GM12878 (cell line): ENCODE measurements around the gene PLA2G4A. TPM values are rescaled to one million over a fixed set of nuclear protein-coding genes. Genes with fewer than 3 reads are reported as not detected.

Source experiments
- ATAC-seq: fragments of 200-7000 bp; cut with Tn5 transposase; 3 replicates; pipeline ENCODE4 v1.9.1; 2020; ENCODE audit warnings: mild to moderate bottlenecking, moderate library complexity
- BruUV-seq: library from RNA; stranded (reverse); fragments of 400-500 nt; replicated peaks from 2 replicates; lab custom pipeline; 2021; lab: Mats Ljungman, UMichigan
- CTCF ChIA-PET: fragments of 300-600 bp; sonication (Branson Sonifier 250); formaldehyde crosslinking; extraction: SDS; loops from one replicate; lab custom pipeline; 2021; ENCODE audit warnings: inconsistent platforms; lab: Yijun Ruan, JAX
- POLR2A ChIA-PET: fragments of 350-600 bp; formaldehyde crosslinking; extraction: SDS; loops from one replicate; lab custom pipeline; 2021; ENCODE audit warnings: inconsistent platforms; lab: Charles Lee
- RAD21 ChIA-PET: fragments of 300-600 bp; sonication (Branson Sonifier 250); formaldehyde crosslinking; loops from one replicate; lab custom pipeline; 2023; ENCODE audit warnings: antibody characterized with exemption; ENCODE audit not compliant: unreplicated experiment; lab: Charles Lee
- SMC1A ChIA-PET: fragments of 300-600 bp; sonication (Branson Sonifier 250); formaldehyde crosslinking; loops from one replicate; lab custom pipeline; 2023; ENCODE audit not compliant: unreplicated experiment, uncharacterized antibody; lab: Charles Lee
- DNase-seq: peaks from one replicate; pipeline ENCODE4 v3.0.0-alpha.2; 2011; ENCODE audit warnings: low read depth, low spot score
- FAIRE-seq: peaks from 3 replicates; lab custom pipeline; 2011; peaks lifted over from hg19 to GRCh38; lab: Jason Lieb, UNC
- H2AFZ ChIP-seq: 2 replicates; pipeline ENCODE4 v1.6.0; 2011; ENCODE audit warnings: low read depth, low read length, control low read depth; ENCODE audit not compliant: control insufficient read depth
- H3K27ac ChIP-seq: 2 replicates; pipeline ENCODE4 v1.5.1; 2011; ENCODE audit warnings: control low read depth; ENCODE audit not compliant: control insufficient read depth, insufficient read depth
- H3K27me3 ChIP-seq, 2 experiments: replicated peaks in 1 of 2; 2 replicates each; pipeline versions ENCODE4 v1.6.0 to v1.6.1; 2011; ENCODE audit warnings: low read length in 1 of 2; ENCODE audit not compliant: control insufficient read depth in 2 of 2, insufficient read depth in 2 of 2
- H3K36me3 ChIP-seq, 2 experiments: 2 replicates each; pipeline ENCODE4 v1.5.1; 2011; ENCODE audit warnings: low read length in 1 of 2; ENCODE audit not compliant: control insufficient read depth in 2 of 2, insufficient read depth in 2 of 2
- H3K4me1 ChIP-seq: 2 replicates; pipeline ENCODE4 v1.6.1; 2011; ENCODE audit warnings: mild to moderate bottlenecking, low read length, moderate library complexity, mixed read lengths; ENCODE audit not compliant: control insufficient read depth, insufficient read depth
- H3K4me2 ChIP-seq: 2 replicates; pipeline ENCODE4 v1.6.0; 2011; ENCODE audit warnings: control low read depth; ENCODE audit not compliant: control insufficient read depth, insufficient read depth
- H3K4me3 ChIP-seq: fragments of 200-600 bp; sonication (generic); 2 replicates; pipeline ENCODE4 v1.5.1; 2016
- H3K79me2 ChIP-seq: 2 replicates; pipeline ENCODE4 v1.6.0; 2011; ENCODE audit warnings: low read length; ENCODE audit not compliant: control insufficient read depth, insufficient read depth
- H3K9ac ChIP-seq: 2 replicates; pipeline ENCODE4 v1.8.0; 2011; ENCODE audit warnings: low read length, control low read depth, mixed read lengths; ENCODE audit not compliant: control insufficient read depth, insufficient read depth
- H3K9me3 ChIP-seq: replicated peaks from 3 replicates; pipeline ENCODE4 v1.5.1; 2011; ENCODE audit warnings: mild to moderate bottlenecking, low read length; ENCODE audit not compliant: control insufficient read depth, insufficient read depth
- H4K20me1 ChIP-seq: 2 replicates; pipeline ENCODE4 v1.6.0; 2011; ENCODE audit not compliant: control insufficient read depth, insufficient read depth
- BHLHE40 ChIP-seq, 2 experiments: fragments of 450-650 bp in 1 of 2; IDR thresholded peaks; 2 replicates each; pipeline ENCODE4 v1.6.1; 2011 to 2017; ENCODE audit warnings: low read depth in 2 of 2, borderline replicate concordance in 1 of 2, improper control_type of control experiment in 1 of 2, low read length in 1 of 2, mild to moderate bottlenecking in 1 of 2
- EED ChIP-seq: sonication (generic); IDR thresholded peaks from 2 replicates; pipeline ENCODE4 v1.6.1; 2016; ENCODE audit warnings: antibody characterized with exemption, low read depth
- FOXM1 ChIP-seq: IDR thresholded peaks from 2 replicates; pipeline ENCODE4 v1.6.1; 2012; ENCODE audit warnings: low read depth, mild to moderate bottlenecking, inconsistent platforms, low read length, moderate library complexity
- GABPA ChIP-seq: IDR thresholded peaks from 2 replicates; pipeline ENCODE4 v1.6.1; 2014; ENCODE audit warnings: antibody characterized with exemption, low read depth, mild to moderate bottlenecking, inconsistent platforms
- IRF4 ChIP-seq: IDR thresholded peaks from 2 replicates; pipeline ENCODE4 v1.6.1; 2011; ENCODE audit warnings: low read depth, low read length
- MEF2A ChIP-seq: IDR thresholded peaks from 2 replicates; pipeline ENCODE4 v1.6.1; 2011; ENCODE audit warnings: low read depth, mild to moderate bottlenecking, low read length, moderate library complexity; ENCODE audit not compliant: insufficient read depth
- MEF2B ChIP-seq: fragments of 450-650 bp; IDR thresholded peaks from 2 replicates; pipeline ENCODE4 v1.6.1; 2018; ENCODE audit warnings: mild to moderate bottlenecking, moderate library complexity; ENCODE audit not compliant: partially characterized antibody, poor library complexity, severe bottlenecking
- MTA2 ChIP-seq: fragments of 450-650 bp; IDR thresholded peaks from 2 replicates; pipeline ENCODE4 v1.6.1; 2016; ENCODE audit warnings: low read depth, mild to moderate bottlenecking, moderate library complexity
- NBN ChIP-seq: fragments of 450-650 bp; IDR thresholded peaks from 2 replicates; pipeline ENCODE4 v1.6.1; 2016
- RUNX3 ChIP-seq: IDR thresholded peaks from 2 replicates; pipeline ENCODE4 v1.6.1; 2012; ENCODE audit warnings: low read length, inconsistent platforms
- SMAD5 ChIP-seq: IDR thresholded peaks from 2 replicates; pipeline ENCODE4 v1.6.1; 2016; ENCODE audit warnings: antibody characterized with exemption, low read depth
- SREBF2 ChIP-seq: IDR thresholded peaks from 2 replicates; pipeline ENCODE4 v1.6.1; 2012; ENCODE audit warnings: mild to moderate bottlenecking, low read length
- SRF ChIP-seq, 2 experiments: IDR thresholded peaks; 2 replicates each; pipeline ENCODE4 v1.6.1; 2011; ENCODE audit warnings: low read depth in 2 of 2, low read length in 2 of 2, mild to moderate bottlenecking in 1 of 2, moderate library complexity in 1 of 2
- STAT3 ChIP-seq: IDR thresholded peaks from 2 replicates; pipeline ENCODE4 v1.6.1; 2011; ENCODE audit warnings: low read depth, low read length, improper control_type of control experiment
- SUZ12 ChIP-seq: fragments of 200-600 bp; sonication (generic); IDR thresholded peaks from one replicate; pipeline ENCODE4 v1.6.1; 2018; ENCODE audit warnings: antibody characterized with exemption, mild to moderate bottlenecking; ENCODE audit not compliant: unreplicated experiment
- TCF3 ChIP-seq: IDR thresholded peaks from 2 replicates; pipeline ENCODE4 v1.6.1; 2012; ENCODE audit warnings: low read depth, mild to moderate bottlenecking, low read length, borderline replicate concordance; ENCODE audit not compliant: insufficient read depth
- WGBS: methylation state at CpG from one replicate; pipeline ENCODE4 v1.1.6; 2016; ENCODE audit warnings: low lambda C conversion rate; ENCODE audit not compliant: insufficient replicate concordance, insufficient coverage; ENCODE audit errors: missing lambda C conversion rate; 5-methylcytosine and 5-hydroxymethylcytosine counted together
- in situ Hi-C: fragments of 300-500 bp; cut with MboI; formaldehyde crosslinking; loops from 9 replicates; pipeline ENCODE4 v1.14.3; 2018; ENCODE audit warnings: mixed read lengths
- intact Hi-C: fragments of 100-400 bp; cut with micrococcal nuclease; formaldehyde crosslinking; loops from one replicate; pipeline ENCODE4 v1.14.2; 2022; ENCODE audit not compliant: unreplicated experiment
- polyA plus RNA-seq, 11 experiments: library from polyadenylated mRNA; depleted of rRNA in 4 of 11; unstranded in 6 of 11; stranded (reverse) in 5 of 11; fragments of >200 nt; fragmentation: Nextera tagmentation in 4 of 11; fragmentation: Illumina TruSeq in 1 of 11; extraction: Ambion mirVana in 4 of 11; extraction: Trizol in 1 of 11; gene quantifications; 1 replicate in 1 of 11; 2 replicates in 10 of 11; pipeline versions ENCODE4 v1.2.1 to v1.2.3, GENCODE V29; 2011 to 2016; ENCODE audit warnings: inconsistent platforms in 2 of 11, missing spikeins in 2 of 11, low read depth in 1 of 11
- total RNA-seq, 4 experiments: library from RNA; depleted of rRNA in 3 of 4; stranded (reverse); fragments of >200 nt in 3 of 4; fragmentation: Illumina TruSeq in 1 of 4; extraction: Trizol in 1 of 4; gene quantifications; 2 replicates each; pipeline versions ENCODE4 v1.2.1 to v1.2.3, GENCODE V29; 2013 to 2021
- TF ChIP-seq, protein P1 (sequence below): IDR thresholded peaks from 2 replicates; pipeline ENCODE4 v1.6.1; 2012; ENCODE audit warnings: low read length, inconsistent platforms

The PLA2G4A gene
- total and polyA plus RNA-seq, 10 of the 15 experiments (the other 5 are each of a cell fraction or from before 2014, with no cell fraction given): 0.70 to 3.3 (median 1.5) TPM; not detected in 1

DNA sequence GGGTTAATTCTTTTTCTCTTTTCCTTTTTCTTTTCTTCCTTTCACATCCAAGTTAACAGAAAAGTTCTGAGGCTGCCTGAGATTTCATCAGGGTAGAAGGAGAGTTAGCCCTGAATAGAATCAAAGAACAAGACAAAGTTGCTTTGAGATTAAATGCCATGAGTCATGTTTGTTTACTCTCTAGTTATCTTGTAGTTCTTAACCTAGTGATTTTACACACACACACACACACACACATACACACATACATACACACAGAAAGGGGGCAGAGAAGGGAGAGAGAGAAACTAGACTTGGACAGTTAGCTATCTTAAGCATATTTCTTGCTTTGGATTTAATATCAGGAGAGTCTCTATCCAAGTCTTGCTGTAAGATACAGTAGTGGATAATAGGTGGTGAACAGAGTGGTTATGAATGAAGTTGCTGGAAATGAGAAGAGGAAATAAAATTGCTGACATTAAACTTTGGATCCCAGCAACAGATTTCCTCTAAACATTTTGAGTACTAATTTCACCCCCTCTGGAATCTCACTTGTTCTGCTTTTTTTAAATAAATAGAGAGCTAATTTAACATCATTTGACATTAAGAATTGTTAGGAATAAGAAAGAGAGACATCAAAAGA, 19.9 kb downstream of the PLA2G4A start:
- TF ChIP-seq TCF3 (no peak), IRF4 (no peak)
- CTCF ChIA-PET: interaction anchor here (1.4 kb wide), 1 partner anchor 126 kb away, joined by 5 read pairs; no protein-coding TSS in a partner anchor

DNA sequence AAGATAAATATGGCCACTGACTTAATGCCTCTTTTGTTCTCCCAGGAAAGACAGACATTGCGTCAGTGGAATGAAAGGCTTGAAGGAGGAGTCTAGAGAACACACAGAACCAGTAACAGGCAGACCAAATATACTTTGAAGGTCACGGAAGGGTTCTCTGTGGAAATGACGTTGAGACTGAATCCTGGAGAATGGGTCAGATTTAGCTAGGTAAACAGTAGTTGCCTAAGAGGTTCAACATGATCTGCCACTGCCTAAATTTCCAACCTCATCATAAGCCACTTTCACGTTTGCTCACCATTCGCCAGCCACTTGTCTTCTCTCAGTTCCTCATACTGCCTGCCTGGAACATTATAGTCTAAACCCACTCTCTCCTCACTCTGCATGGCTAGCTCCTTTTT, 20.5 kb downstream of the PLA2G4A start:
- WGBS: 3% methylated on average over 5 of the region's 5 CpGs
- Histone ChIP-seq H3K27me3 (no peaks in the 10 kb centered on the region), H3K27ac (no peak overlapping the region; the same call in 1 of the 2 replicates), H3K9me3 (no peaks in the 10 kb centered on the region), H3K4me3 (peak overlapping the region; percentile 37; the same call in 1 of the 2 replicates), H2AFZ (no peak overlapping the region), H4K20me1 (no peaks in the 10 kb centered on the region), H3K4me1 (peaks cover 5% of the 10 kb centered on the region; the same call in 1 of the 2 replicates), H3K36me3 (no peaks in the 10 kb centered on the region), H3K4me2 (peak overlapping the region; percentile 67; the same call in 1 of the 2 replicates), H3K79me2 (no peaks in the 10 kb centered on the region), H3K9ac (no peak overlapping the region)
- ChIA-PET RAD21 (no interaction called here), SMC1A (interaction anchor here (0.6 kb wide), 1 partner anchor 14 kb away, joined by 3 read pairs; no protein-coding TSS in a partner anchor), POLR2A (no interaction called here), CTCF (interaction anchor here (1.4 kb wide), 1 partner anchor 127 kb away, joined by 5 read pairs; no protein-coding TSS in a partner anchor)
- FAIRE-seq (peak; percentile 84), ATAC-seq (peak; percentile 97), DNase-seq (peak; percentile 67)
- in situ Hi-C loops (no loop called here), intact Hi-C loops (loop anchor here (2.0 to 10.0 kb wide), 2 partner anchors 16 to 124 kb away; no protein-coding TSS in a partner anchor)
- BruUV-seq: no TSS peak
- TF ChIP-seq, protein P1, sequence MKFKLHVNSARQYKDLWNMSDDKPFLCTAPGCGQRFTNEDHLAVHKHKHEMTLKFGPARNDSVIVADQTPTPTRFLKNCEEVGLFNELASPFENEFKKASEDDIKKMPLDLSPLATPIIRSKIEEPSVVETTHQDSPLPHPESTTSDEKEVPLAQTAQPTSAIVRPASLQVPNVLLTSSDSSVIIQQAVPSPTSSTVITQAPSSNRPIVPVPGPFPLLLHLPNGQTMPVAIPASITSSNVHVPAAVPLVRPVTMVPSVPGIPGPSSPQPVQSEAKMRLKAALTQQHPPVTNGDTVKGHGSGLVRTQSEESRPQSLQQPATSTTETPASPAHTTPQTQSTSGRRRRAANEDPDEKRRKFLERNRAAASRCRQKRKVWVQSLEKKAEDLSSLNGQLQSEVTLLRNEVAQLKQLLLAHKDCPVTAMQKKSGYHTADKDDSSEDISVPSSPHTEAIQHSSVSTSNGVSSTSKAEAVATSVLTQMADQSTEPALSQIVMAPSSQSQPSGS: peak; percentile 46; the same call in 1 of the 2 replicates
- TF ChIP-seq SRF (IDR thresholded peaks at IDR 0.05; ENCODE audit: low read depth in 2 of 2, low read length in 2 of 2) (no peak), MEF2B (no peak), FOXM1 (peak; percentile 44; the same call in 1 of the 2 replicates), STAT3 (no peak), RUNX3 (peak; percentile 80), NBN (peak; percentile 66; the same call in 1 of the 2 replicates), SUZ12 (no peak), SREBF2 (no peak), SMAD5 (no peak), BHLHE40 (IDR thresholded peaks at IDR 0.05; ENCODE audit: borderline replicate concordance in 1 of 2, low read depth in 2 of 2, low read length in 1 of 2) (peak in 1 of 2 experiments; percentile 65; a peak in 1 of 4 replicates), GABPA (0 out of 2 replicates have a peak, but pooled peaks have one; percentile 9), MTA2 (peak; percentile 28; the same call in 1 of the 2 replicates), EED (peak; percentile 72), MEF2A (0 out of 2 replicates have a peak, but pooled peaks have one; percentile 15)

More for the DNA sequence above, 19.9 kb downstream of the PLA2G4A start:
- Histone ChIP-seq H3K36me3 (no peaks in the 10 kb centered on the region), H3K4me2 (0 out of 2 replicates have a peak overlapping the region, but pooled peaks have one; percentile 67), H3K9me3 (no peaks in the 10 kb centered on the region), H2AFZ (no peak overlapping the region), H3K9ac (no peak overlapping the region), H3K4me3 (no peak overlapping the region), H3K4me1 (peaks cover 5% of the 10 kb centered on the region; the same call in 1 of the 2 replicates), H3K27ac (no peak overlapping the region; the same call in 1 of the 2 replicates), H3K79me2 (no peaks in the 10 kb centered on the region), H4K20me1 (no peaks in the 10 kb centered on the region), H3K27me3 (no peaks in the 10 kb centered on the region)
- RAD21 ChIA-PET: no interaction called here
- FAIRE-seq (no peak), DNase-seq (no peak), ATAC-seq (no peak)
- in situ Hi-C loops (no loop called here), intact Hi-C loops (loop anchor here (2.0 to 10.0 kb wide), 2 partner anchors 16 to 124 kb away; no protein-coding TSS in a partner anchor)
- no TSS peak for BruUV-seq
- POLR2A ChIA-PET: no interaction called here
- SMC1A ChIA-PET: no interaction called here
